GM12801 (cell line): ENCODE measurements around the gene NOD1.

Source experiments
- CTCF ChIP-seq: IDR thresholded peaks from one replicate; pipeline ENCODE4 v1.5.1; 2011; ENCODE audit warnings: control low read depth; ENCODE audit not compliant: insufficient read length; ENCODE audit errors: extremely low read depth

The NOD1 gene

GRCh38 chr7:30470163-30470770 is 8.3 kb downstream of the NOD1 start:
- no peak for TF ChIP-seq CTCF

- TF ChIP-seq CTCF, result no peak
Observed at GRCh38 chr7:30469303-30469702, 9.3 kb downstream of the NOD1 start.

GRCh38 chr7:30468791-30469190 is 9.8 kb downstream of the NOD1 start:
- TF ChIP-seq CTCF, result no peak

GRCh38 chr7:30468041-30468440 is 10.5 kb downstream of the NOD1 start:
- TF ChIP-seq CTCF, result no peak

- TF ChIP-seq CTCF, result no peak
Observed at GRCh38 chr7:30467271-30467670, 11.3 kb downstream of the NOD1 start.

- no peak for TF ChIP-seq CTCF
Observed at GRCh38 chr7:30466266-30466665, 12.3 kb downstream of the NOD1 start.

- TF ChIP-seq CTCF, result no peak
Observed at GRCh38 chr7:30465811-30466180, 12.8 kb downstream of the NOD1 start.
